Sigmoid colon (tissue), 7 donors: Measurements from ENCODE around the gene CD44. TPM values are rescaled to one million over a fixed set of nuclear protein-coding genes. Genes with fewer than 3 reads are reported as not detected.
A peak's percentile ranks its signal among the peaks of the same experiment; 100 is the strongest.

Experiments
- DNase-seq: peaks from one replicate; pipeline ENCODE4 v3.0.0-alpha.2; 2019
- H3K27ac ChIP-seq, 4 donors: fragments of 200-600 bp; sonication (generic); one replicate each; pipeline ENCODE4 v1.5.1; 2016 to 2019; ENCODE audit warnings: mild to moderate bottlenecking in 1 of 4
- H3K27me3 ChIP-seq, 3 donors: fragments of 200-600 bp; sonication (generic); one replicate each; pipeline ENCODE4 v1.5.1; 2019; ENCODE audit warnings: mild to moderate bottlenecking in 1 of 3
- H3K36me3 ChIP-seq, 4 donors: fragments of 200-600 bp; sonication (generic); one replicate each; pipeline ENCODE4 v1.5.1; 2016 to 2019
- H3K4me1 ChIP-seq, 4 donors: fragments of 200-600 bp; sonication (generic); one replicate each; pipeline ENCODE4 v1.5.1; 2017 to 2019
- H3K4me3 ChIP-seq, 4 donors: fragments of 200-600 bp; sonication (generic); one replicate each; pipeline ENCODE4 v1.5.1; 2017 to 2019; ENCODE audit warnings: mild to moderate bottlenecking in 2 of 4, moderate library complexity in 1 of 4
- H3K9me3 ChIP-seq, 4 donors: fragments of 200-600 bp in 3 of 4; sonication (generic) in 3 of 4; one replicate each; pipeline versions ENCODE4 v1.5.1 to v1.6.1; 2013 to 2019
- EP300 ChIP-seq, 4 donors: sonication (generic); formaldehyde crosslinking; IDR thresholded peaks; one replicate each; pipeline ENCODE4 v1.6.1; 2017; ENCODE audit warnings: antibody characterized with exemption in 4 of 4
- POLR2A ChIP-seq, 2 donors: fragments of 450-650 bp; IDR thresholded peaks; one replicate each; pipeline ENCODE4 v1.6.1; 2016; ENCODE audit warnings: antibody characterized with exemption in 2 of 2, mild to moderate bottlenecking in 2 of 2, moderate library complexity in 2 of 2
- POLR2AphosphoS5 ChIP-seq, 4 donors: sonication (generic); formaldehyde crosslinking; IDR thresholded peaks; one replicate each; pipeline ENCODE4 v1.6.1; 2017; ENCODE audit warnings: antibody characterized with exemption in 4 of 4
- WGBS, 2 donors: extraction: QIAGEN DNeasy Blood & Tissue Kit; methylation state at CpG; one replicate each; pipeline ENCODE4 v1.1.7; 2013; 5-methylcytosine and 5-hydroxymethylcytosine counted together
- intact Hi-C: fragments of 100-400 bp; cut with DNase I; formaldehyde crosslinking; loops from one replicate; pipeline ENCODE4 v1.15.1; 2023
- polyA plus RNA-seq, 3 donors: library from polyadenylated mRNA; stranded (reverse); fragments of 200-250 nt; gene quantifications; one replicate each; pipeline ENCODE4 v1.2.3, GENCODE V29; 2013
- total RNA-seq, 4 donors: library from RNA; depleted of rRNA; stranded (reverse); fragments of >200 nt; gene quantifications; one replicate each; pipeline ENCODE4 v1.1.0, GENCODE V29; 2016
- TF ChIP-seq, protein P1 (sequence below), 4 experiments: fragments of 450-650 bp in 3 of 4; fragments of 200-600 bp in 1 of 4; IDR thresholded peaks; one replicate each; pipeline ENCODE4 v1.5.1; 2016 to 2019; ENCODE audit warnings: antibody characterized with exemption in 4 of 4, mild to moderate bottlenecking in 3 of 4, moderate library complexity in 2 of 4
- donor health status: healthy with polysubstance abuse.
- donor health status: Bipolar disorder and iron deficiency.
- donor health status: healthy.

The CD44 gene
- total and polyA plus RNA-seq, 7 donors, result 28.4 to 228 (median 76.4) TPM

DNA sequence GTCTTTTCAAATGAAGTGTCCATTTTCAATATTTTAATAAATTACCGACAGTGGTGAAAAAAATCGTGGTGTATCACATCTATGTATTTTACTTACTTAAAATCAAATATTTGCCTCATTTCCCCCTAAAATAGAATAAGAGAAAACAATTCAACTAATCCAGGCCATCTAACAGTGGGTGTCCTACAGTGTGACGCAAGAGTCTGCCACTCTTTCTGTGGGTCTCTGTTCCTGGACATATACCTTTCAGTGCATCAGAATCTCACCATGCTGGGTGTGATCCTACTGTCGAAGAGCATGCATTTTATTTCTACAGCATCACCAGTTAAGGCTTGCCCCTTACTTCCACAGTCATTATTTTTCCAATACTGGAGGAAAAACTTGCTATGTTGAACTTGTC is 111.2 kb downstream of the CD44 start:
- Histone ChIP-seq H3K4me1 (peaks cover 0 to 47% (median 34%) of the 10 kb centered on the region in 4 donors), H3K27ac (peak overlapping the region in 1 of 4 donors; percentile 47), H3K4me3 (no peak overlapping the region), H3K36me3 (no peaks in the 10 kb centered on the region), H3K9me3 (no peaks in the 10 kb centered on the region), H3K27me3 (no peaks in the 10 kb centered on the region)
- intact Hi-C loops, result no loop called here
- no peak for DNase-seq
- TF ChIP-seq POLR2AphosphoS5 (IDR thresholded peaks at IDR 0.05) (no peak), POLR2A (IDR thresholded peaks at IDR 0.05) (no peak), EP300 (IDR thresholded peaks at IDR 0.05) (no peak)
- TF ChIP-seq, protein P1, sequence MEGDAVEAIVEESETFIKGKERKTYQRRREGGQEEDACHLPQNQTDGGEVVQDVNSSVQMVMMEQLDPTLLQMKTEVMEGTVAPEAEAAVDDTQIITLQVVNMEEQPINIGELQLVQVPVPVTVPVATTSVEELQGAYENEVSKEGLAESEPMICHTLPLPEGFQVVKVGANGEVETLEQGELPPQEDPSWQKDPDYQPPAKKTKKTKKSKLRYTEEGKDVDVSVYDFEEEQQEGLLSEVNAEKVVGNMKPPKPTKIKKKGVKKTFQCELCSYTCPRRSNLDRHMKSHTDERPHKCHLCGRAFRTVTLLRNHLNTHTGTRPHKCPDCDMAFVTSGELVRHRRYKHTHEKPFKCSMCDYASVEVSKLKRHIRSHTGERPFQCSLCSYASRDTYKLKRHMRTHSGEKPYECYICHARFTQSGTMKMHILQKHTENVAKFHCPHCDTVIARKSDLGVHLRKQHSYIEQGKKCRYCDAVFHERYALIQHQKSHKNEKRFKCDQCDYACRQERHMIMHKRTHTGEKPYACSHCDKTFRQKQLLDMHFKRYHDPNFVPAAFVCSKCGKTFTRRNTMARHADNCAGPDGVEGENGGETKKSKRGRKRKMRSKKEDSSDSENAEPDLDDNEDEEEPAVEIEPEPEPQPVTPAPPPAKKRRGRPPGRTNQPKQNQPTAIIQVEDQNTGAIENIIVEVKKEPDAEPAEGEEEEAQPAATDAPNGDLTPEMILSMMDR (IDR thresholded peaks at IDR 0.05), result no peak
- WGBS, 2 donors, result 95 to 96% methylated on average over 4 of the region's 4 CpGs

DNA sequence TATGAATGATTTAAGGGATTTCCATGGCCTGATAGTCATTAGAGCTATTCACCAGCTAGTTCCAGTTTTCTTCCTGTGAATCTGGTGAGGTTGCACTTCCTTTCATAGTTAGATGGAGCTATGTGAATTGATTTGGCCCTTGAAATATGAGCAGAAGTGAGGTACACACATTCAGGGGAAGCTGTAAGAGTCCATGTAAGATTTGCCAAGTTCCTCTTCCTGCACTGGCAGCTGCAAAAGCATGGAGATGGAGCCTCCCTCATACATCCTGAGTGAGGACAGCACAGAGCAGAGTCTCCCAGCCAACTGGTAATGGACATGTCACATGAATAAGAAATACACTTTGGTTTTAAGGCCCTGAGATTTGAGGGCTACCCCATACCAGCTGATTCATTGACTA is 111.7 kb downstream of the CD44 start:
- Histone ChIP-seq H3K36me3 (no peaks in the 10 kb centered on the region), H3K4me1 (peaks cover 0 to 42% (median 32%) of the 10 kb centered on the region in 4 donors), H3K27ac (no peak overlapping the region), H3K9me3 (no peaks in the 10 kb centered on the region), H3K4me3 (no peak overlapping the region), H3K27me3 (no peaks in the 10 kb centered on the region)
- no peak for DNase-seq
- no peak for TF ChIP-seq POLR2AphosphoS5 (IDR thresholded peaks at IDR 0.05)
- no peak for TF ChIP-seq POLR2A (IDR thresholded peaks at IDR 0.05)
- TF ChIP-seq, protein P1 (IDR thresholded peaks at IDR 0.05), result no peak
- no peak for TF ChIP-seq EP300 (IDR thresholded peaks at IDR 0.05)
- intact Hi-C loops, result no loop called here

DNA sequence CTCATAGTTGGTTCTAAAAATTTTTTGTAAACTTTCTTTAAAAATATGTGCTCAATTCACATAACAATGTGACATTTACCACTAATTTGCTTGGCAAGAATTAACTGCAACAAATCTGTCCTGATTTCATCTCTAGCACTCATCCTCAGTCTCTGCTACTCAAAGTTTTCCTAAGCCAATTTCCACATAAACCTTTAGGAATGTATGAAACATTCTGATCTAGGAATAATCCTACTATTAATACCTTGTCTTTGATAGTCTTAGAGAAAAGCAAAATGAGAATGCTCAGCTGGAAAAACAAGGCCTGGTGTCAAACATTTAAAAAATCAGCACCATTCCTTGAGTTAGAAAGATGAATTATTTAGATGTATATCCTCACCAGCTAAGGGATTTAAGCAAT is 114.3 kb downstream of the CD44 start:
- DNase-seq, result no peak
- Histone ChIP-seq H3K4me3 (no peak overlapping the region), H3K27ac (peak overlapping the region in 3 of 4 donors; percentile 25 to 60 (median 54)), H3K9me3 (no peaks in the 10 kb centered on the region), H3K36me3 (no peaks in the 10 kb centered on the region), H3K4me1 (peaks cover 0 to 34% (median 17%) of the 10 kb centered on the region in 4 donors), H3K27me3 (no peaks in the 10 kb centered on the region)
- no peak for TF ChIP-seq POLR2A (IDR thresholded peaks at IDR 0.05)
- intact Hi-C loops, result no loop called here

DNA sequence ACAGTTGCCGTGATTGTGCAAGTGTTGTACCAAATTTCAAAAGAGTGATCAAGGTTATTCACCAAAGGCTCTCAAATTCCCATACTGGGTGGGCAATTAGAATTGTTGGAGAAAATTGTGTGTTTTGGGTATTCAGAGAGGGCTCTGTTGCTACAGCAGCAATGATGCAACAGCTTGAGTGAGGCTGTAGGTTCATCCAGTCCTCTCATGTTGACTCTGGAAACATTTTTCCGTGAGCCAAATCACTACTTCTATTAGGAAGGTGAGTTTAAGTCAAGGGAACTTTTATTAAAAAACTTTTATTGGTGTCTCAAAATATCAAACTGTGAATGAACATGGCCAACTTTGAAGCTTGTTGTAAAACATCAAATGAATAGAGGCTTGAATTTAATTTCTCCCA is 116.5 kb downstream of the CD44 start:
- Histone ChIP-seq H3K4me3 (no peak overlapping the region), H3K36me3 (no peaks in the 10 kb centered on the region), H3K27me3 (no peaks in the 10 kb centered on the region), H3K4me1 (peaks cover 0 to 49% (median 30%) of the 10 kb centered on the region in 4 donors), H3K27ac (no peak overlapping the region), H3K9me3 (no peaks in the 10 kb centered on the region)
- DNase-seq, result no peak
- TF ChIP-seq POLR2AphosphoS5 (IDR thresholded peaks at IDR 0.05) (no peak), EP300 (IDR thresholded peaks at IDR 0.05) (no peak), POLR2A (IDR thresholded peaks at IDR 0.05) (no peak)
- TF ChIP-seq, protein P1 (IDR thresholded peaks at IDR 0.05), result no peak
- WGBS, 2 donors, result 97% methylated on average over 2 of the region's 2 CpGs
- intact Hi-C loops, result no loop called here

GRCh38 chr11:35256296-35256695 is 117.3 kb downstream of the CD44 start:
- intact Hi-C loops, result no loop called here
- Histone ChIP-seq H3K4me1 (peaks cover 0 to 53% (median 35%) of the 10 kb centered on the region in 4 donors), H3K36me3 (no peaks in the 10 kb centered on the region), H3K9me3 (no peaks in the 10 kb centered on the region), H3K4me3 (no peak overlapping the region), H3K27ac (peak overlapping the region in 1 of 4 donors; percentile 29), H3K27me3 (no peaks in the 10 kb centered on the region)
- no peak for TF ChIP-seq EP300 (IDR thresholded peaks at IDR 0.05)
- TF ChIP-seq, protein P1 (IDR thresholded peaks at IDR 0.05), result no peak
- no peak for TF ChIP-seq POLR2A (IDR thresholded peaks at IDR 0.05)
- TF ChIP-seq POLR2AphosphoS5 (IDR thresholded peaks at IDR 0.05), result no peak
- DNase-seq, result no peak
